Sigmoid colon (tissue), 4 donors: ENCODE data around the gene RTCA.

Experiments used
- EP300 ChIP-seq, 4 donors: sonication (generic); formaldehyde crosslinking; IDR thresholded peaks; one replicate each; pipeline ENCODE4 v1.6.1; 2017; ENCODE audit warnings: antibody characterized with exemption in 4 of 4
- POLR2A ChIP-seq, 2 donors: fragments of 450-650 bp; IDR thresholded peaks; one replicate each; pipeline ENCODE4 v1.6.1; 2016; ENCODE audit warnings: antibody characterized with exemption in 2 of 2, mild to moderate bottlenecking in 2 of 2, moderate library complexity in 2 of 2
- POLR2AphosphoS5 ChIP-seq, 4 donors: sonication (generic); formaldehyde crosslinking; IDR thresholded peaks; one replicate each; pipeline ENCODE4 v1.6.1; 2017; ENCODE audit warnings: antibody characterized with exemption in 4 of 4
- TF ChIP-seq, protein P1 (sequence below), 4 experiments: fragments of 450-650 bp in 3 of 4; fragments of 200-600 bp in 1 of 4; IDR thresholded peaks; one replicate each; pipeline ENCODE4 v1.5.1; 2016 to 2019; ENCODE audit warnings: antibody characterized with exemption in 4 of 4, mild to moderate bottlenecking in 3 of 4, moderate library complexity in 2 of 4

DNA sequence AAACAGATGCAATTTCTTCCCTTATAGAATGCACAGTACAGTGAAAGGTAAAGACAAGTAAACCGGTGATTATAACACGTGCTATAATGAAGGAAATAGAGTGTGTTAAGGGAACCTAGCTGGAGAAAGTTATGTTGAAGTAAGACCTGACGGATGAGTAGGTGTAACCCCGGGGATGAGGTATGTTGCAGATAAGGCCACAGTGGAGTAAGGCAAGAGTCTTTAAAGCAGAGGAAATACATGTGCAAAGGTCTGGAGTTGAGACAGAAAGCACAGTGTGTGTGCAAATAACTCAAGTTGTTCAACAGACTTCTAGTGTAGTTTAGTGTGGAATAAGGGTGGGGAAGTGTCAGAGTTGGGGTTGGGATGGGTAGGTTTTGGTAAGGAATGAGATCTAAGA is 19.3 kb upstream of the RTCA start:
- TF ChIP-seq, protein P1, sequence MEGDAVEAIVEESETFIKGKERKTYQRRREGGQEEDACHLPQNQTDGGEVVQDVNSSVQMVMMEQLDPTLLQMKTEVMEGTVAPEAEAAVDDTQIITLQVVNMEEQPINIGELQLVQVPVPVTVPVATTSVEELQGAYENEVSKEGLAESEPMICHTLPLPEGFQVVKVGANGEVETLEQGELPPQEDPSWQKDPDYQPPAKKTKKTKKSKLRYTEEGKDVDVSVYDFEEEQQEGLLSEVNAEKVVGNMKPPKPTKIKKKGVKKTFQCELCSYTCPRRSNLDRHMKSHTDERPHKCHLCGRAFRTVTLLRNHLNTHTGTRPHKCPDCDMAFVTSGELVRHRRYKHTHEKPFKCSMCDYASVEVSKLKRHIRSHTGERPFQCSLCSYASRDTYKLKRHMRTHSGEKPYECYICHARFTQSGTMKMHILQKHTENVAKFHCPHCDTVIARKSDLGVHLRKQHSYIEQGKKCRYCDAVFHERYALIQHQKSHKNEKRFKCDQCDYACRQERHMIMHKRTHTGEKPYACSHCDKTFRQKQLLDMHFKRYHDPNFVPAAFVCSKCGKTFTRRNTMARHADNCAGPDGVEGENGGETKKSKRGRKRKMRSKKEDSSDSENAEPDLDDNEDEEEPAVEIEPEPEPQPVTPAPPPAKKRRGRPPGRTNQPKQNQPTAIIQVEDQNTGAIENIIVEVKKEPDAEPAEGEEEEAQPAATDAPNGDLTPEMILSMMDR (IDR thresholded peaks at IDR 0.05) = no peak
- no peak for TF ChIP-seq EP300 (IDR thresholded peaks at IDR 0.05)
- TF ChIP-seq POLR2A (IDR thresholded peaks at IDR 0.05) = no peak
- TF ChIP-seq POLR2AphosphoS5 (IDR thresholded peaks at IDR 0.05) = no peak
